Nucleus accumbens (tissue), 56 donors: ENCODE measurements around the gene C22orf15.

Source experiments
- DNase-seq, 56 donors: peaks; one replicate each; lab custom pipeline; 2025; lab: John Stamatoyannopoulos, UW

The C22orf15 gene

DNA sequence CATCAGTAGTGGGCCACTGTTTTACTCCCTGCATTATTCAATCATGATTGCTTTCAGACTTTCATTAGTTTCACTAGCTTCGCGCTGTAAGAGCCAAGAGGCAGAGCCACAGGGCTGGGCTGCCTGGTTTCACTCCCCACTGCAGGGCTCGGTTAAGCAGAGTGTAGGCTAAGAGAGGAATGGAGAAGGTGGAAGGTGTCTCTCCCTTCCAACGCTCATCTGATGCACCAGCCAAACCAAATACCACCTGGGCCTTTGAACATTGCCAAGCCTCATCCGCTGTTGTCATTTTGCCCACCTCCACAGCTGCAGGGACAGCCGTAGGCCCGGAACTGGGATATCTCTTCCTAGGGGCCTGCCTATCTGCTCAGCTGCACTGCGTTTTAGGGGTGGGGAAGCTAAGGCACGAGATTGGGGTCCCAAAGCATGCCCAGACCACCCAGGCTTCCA is 23.5 kb downstream of the C22orf15 start:
- DNase-seq, result no peak

- peak in 55 of 56 donors; percentile 9 to 89 (median 71) for DNase-seq
Observed at GRCh38 chr22:23786752-23787599, 24.2 kb downstream of the C22orf15 start, which contains the start of gene SMARCB1. TSS of gene SMARCB1 (plus strand) at chr22:23786966. CDS start at chr22:23787170, 204 bp downstream.

- DNase-seq, result no peak
Observed at GRCh38 chr22:23787600-23787896, 24.8 kb downstream of the C22orf15 start.

DNA sequence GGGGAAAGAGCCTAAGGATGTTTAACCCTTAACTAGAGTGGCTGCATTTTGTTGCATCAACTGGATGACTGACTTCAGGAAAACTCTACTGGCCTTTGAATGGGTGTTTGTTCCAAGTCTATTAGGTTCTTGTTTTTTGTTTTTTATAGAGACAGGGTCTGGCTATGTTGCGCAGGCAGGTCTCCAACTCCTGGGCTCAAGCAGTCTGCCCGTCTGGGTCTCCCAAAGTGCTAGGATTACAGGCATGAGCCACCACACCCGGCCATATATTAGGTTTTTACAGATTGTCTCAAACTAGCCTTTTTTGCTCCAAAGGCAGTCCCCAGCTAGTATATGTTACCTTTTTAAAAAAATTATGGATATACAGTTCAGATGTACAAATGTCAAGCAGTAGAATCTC is 25.1 kb downstream of the C22orf15 start:
- no peak for DNase-seq

DNA sequence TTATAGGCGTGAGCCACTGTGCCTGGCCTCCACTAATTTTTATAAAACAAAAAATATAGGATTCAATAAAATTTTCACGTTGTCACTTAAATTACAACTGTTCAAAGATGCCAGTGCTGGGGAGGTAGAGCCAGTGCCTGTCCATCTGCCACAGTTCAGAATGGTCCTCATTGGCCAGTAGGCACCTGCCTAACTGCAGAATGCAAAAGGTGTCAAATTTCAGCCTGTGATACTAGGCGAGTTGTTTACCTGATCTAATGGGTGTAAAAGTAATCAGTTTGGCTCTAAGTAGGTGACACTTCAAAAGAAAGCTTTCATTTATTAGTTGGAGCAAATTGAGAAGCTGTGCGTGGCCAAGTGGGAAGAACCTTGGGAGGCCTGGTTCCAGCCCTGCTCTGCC is 26.3 kb downstream of the C22orf15 start:
- no peak for DNase-seq

DNA sequence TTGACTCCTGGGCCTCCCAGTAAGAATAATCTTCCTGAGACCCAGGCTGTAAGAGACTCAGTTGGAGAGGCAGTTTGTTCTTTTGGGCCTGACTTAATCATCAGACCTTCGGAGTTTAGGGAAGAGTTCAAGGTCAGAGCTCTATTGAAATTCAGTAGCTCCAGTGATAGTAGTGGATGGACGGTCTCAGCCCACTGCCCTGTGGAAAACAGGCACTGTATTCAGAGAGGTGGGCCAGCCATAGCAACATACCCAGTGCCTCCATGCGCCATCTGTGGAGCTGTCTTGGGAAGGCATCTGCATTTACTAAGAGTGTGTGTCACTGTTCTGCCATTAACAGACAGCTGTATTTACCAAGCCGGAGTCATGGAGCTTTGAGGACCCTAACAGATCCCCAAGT is 26.8 kb downstream of the C22orf15 start:
- DNase-seq, result peak in 4 of 56 donors; percentile 9 to 46 (median 29)

GRCh38 chr22:23790819-23791737 is 28.3 kb downstream of the C22orf15 start:
- DNase-seq, result no peak

DNA sequence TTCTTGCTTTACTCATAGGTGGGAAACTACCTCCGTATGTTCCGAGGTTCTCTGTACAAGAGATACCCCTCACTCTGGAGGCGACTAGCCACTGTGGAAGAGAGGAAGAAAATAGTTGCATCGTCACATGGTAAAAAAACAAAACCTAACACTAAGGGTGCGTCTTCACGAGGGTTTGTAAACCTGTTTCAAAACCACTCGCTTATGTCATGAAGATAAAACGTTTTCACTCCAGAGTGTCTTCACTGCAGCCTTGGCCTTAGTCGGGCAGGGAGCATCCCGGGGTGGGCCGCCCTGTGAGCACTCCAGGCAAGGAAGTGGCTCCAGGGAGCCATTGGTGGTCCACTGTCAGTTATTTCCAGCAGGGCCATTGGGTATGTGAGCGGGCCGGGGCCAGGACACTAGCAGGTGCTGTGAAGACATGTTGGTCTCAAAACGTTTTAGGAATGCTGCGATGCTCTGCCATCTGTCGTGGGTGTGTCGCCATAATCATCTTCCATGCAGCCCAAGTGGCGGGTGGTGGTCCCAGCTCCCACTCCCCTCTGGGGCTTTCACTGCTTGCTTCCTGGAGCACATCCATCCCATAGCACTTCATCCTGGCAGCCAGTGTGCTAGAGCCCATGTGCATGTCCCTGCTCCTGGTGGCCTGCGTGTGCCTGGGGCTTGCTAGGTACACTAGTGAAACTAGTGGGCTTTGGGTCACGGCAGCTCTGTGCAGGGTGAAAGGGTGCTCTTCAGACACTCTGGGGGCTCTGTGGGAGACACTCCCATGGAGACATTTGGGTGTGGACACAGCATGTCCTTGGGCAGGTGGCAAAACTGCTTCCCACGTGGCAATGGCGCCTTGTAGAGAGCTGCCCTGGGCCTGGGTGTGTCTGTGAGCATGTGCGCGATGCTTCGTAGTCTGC is 29.2 kb downstream of the C22orf15 start:
- DNase-seq, result no peak

- DNase-seq, result no peak
Observed at GRCh38 chr22:23793326-23793725, 30.5 kb downstream of the C22orf15 start.

DNA sequence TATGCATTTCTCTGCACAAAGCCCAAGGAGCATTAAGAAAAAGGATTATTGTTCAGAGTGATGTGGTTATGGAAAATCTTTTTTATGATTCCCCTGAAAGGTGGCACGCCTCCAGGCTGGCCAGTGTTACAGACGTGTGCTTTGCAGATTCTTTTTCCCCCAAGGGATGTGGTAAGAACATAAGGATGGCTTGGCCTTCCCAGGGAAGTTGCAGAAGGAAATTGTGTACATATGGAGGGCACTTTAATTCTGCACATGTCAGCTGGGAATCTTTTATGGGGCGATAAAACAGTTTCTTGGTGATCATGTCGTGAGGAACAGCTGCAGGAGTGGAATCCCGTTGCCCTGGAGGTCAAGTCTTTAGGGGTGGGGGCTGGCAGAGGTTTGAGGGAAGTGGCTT is 33.7 kb downstream of the C22orf15 start:
- no peak for DNase-seq

- no peak for DNase-seq
Observed at GRCh38 chr22:23800297-23801237, 37.8 kb downstream of the C22orf15 start.

DNA sequence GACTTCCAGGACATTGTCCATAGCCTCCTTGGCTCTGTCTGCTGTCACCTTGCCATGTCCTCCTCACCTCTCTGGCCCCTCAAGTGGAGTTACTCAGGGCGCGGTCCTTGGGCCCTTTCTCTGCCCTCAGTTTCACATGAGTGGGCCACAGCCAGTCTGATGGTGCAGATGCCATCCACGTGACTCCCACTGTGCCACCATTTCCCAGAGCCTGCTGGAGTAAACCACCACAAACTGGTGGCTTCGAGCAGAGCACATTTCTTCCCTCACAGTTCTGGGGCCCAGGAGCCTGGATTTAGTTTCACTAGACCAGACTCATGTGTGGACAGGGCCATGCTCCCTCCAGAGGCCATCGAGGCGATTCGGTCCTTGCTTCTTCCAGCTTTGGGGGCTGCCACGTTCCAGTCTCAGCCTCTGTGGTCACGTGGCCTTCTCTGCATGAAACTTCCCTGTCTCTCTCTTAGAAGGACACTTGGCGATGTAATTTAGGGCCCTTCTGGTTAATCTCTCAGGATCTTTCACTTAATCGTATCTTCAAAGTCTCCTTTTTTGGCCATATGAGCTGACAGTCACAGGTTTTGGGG is 38.5 kb downstream of the C22orf15 start:
- no peak for DNase-seq

- no peak for DNase-seq
Observed at GRCh38 chr22:23801886-23802377, 39.1 kb downstream of the C22orf15 start.

DNA sequence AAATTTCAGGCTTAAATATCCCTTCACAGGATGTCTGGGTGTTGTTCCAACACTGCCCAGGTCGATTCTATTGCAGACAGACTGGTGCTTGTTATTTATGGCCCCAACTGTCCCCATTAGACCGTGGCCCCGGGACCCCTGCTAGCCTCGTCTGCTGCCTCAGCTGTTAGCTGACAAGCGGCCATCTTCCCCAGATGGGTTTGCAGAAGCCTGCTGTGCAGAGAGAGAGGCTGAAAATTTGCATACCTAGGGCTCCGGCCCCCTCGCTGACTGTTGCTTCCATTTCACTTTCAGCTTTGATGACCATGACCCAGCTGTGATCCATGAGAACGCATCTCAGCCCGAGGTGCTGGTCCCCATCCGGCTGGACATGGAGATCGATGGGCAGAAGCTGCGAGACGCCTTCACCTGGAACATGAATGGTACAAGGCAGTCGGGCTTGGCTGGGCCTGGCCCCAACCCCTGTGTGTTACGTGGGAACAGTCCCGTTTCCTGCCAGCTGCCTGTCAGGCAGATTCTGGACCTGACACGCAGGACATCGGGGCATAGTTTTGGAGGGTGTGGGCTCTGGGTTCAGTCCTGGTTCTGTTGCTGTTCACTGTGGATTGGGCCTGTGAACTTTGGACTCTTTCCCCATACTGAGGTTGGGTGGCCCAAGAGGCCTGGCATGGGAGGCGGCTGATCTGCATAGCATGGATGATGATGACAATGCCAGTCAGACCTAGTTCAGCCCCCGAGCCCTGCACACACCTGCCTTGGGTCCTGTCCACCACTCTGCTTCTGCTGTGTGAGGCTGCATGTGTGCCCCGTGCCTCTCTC is 40.4 kb downstream of the C22orf15 start:
- no peak for DNase-seq

DNA sequence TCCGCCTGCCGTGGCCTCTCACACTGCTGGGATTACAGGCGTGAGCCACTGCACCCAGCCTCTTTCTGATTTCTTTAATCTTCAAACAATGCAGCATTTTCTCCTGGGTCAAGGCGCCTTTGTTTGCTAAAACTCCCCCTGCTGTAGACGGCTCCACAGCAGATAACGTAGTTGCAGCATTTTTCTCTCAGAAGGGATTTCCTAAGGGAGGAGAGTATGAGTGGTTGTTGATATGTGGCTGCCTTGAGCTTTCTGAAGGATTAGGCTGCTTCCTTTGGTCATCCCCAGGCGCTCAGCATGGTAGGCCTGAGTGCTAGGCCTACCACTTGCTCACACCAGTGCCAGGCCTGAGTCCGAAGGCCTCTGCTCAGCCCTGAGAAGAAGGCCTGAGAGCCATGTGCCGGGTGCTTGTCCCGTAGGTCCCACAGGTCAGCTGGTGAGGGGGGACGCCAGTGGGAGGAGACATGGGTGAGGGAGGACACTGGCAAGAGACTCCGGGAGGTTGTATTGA is 42.0 kb downstream of the C22orf15 start:
- peak in 4 of 56 donors; percentile 16 to 57 (median 18) for DNase-seq

GRCh38 chr22:23806837-23807236 is 44.0 kb downstream of the C22orf15 start:
- DNase-seq, result no peak

- no peak for DNase-seq
Observed at GRCh38 chr22:23812378-23812777, 49.6 kb downstream of the C22orf15 start.
